Skin epidermis (tissue), 12 donors: Measurements from ENCODE around the gene HMG20A.

ENCODE experiments used
- H3K27ac ChIP-seq, 21 experiments: fragments of 200-600 bp; sonication (generic) in 11 of 21; one replicate each; pipeline ENCODE4 v1.5.0; 2020; ENCODE audit warnings: mild to moderate bottlenecking in 3 of 21, inconsistent platforms in 2 of 21, moderate library complexity in 2 of 21
- H3K4me3 ChIP-seq, 7 experiments: fragments of 200-600 bp; sonication (generic) in 2 of 7; one replicate each; pipeline ENCODE4 v1.5.0; 2020; ENCODE audit warnings: inconsistent platforms in 2 of 7, mild to moderate bottlenecking in 2 of 7, moderate library complexity in 1 of 7

The HMG20A gene

GRCh38 chr15:77508541-77509243 lies 88.0 kb downstream of the HMG20A start:
- Histone ChIP-seq H3K4me3 (no peak overlapping the region), H3K27ac (peak overlapping the region in 18 of 21 experiments; percentile 19 to 84 (median 70))

- Histone ChIP-seq H3K4me3 (no peak overlapping the region), H3K27ac (peak overlapping the region in 2 of 21 experiments; percentile 17)
Measured at GRCh38 chr15:77510066-77511057, 89.7 kb downstream of the HMG20A start.

GRCh38 chr15:77511869-77512268 lies 91.2 kb downstream of the HMG20A start:
- Histone ChIP-seq H3K4me3 (no peak overlapping the region), H3K27ac (no peak overlapping the region)

GRCh38 chr15:77513226-77513625 lies 92.5 kb downstream of the HMG20A start:
- Histone ChIP-seq H3K4me3 (no peak overlapping the region), H3K27ac (no peak overlapping the region)

- no peak overlapping the region for H3K4me3 ChIP-seq
- no peak overlapping the region for H3K27ac ChIP-seq
Measured at GRCh38 chr15:77514641-77515402, 94.1 kb downstream of the HMG20A start.

GRCh38 chr15:77515613-77516012 lies 94.9 kb downstream of the HMG20A start:
- H3K27ac ChIP-seq, result no peak overlapping the region
- H3K4me3 ChIP-seq, result no peak overlapping the region

- Histone ChIP-seq H3K4me3 (no peak overlapping the region), H3K27ac (no peak overlapping the region)
Measured at GRCh38 chr15:77516076-77516475, 95.4 kb downstream of the HMG20A start.

- Histone ChIP-seq H3K4me3 (no peak overlapping the region), H3K27ac (no peak overlapping the region)
Measured at GRCh38 chr15:77516786-77517185, 96.1 kb downstream of the HMG20A start.

- H3K4me3 ChIP-seq, result no peak overlapping the region
Measured at GRCh38 chr15:77517579-77517978, 96.9 kb downstream of the HMG20A start.

GRCh38 chr15:77518458-77518857 lies 97.8 kb downstream of the HMG20A start:
- Histone ChIP-seq H3K4me3 (no peak overlapping the region), H3K27ac (no peak overlapping the region)

More at GRCh38 chr15:77517579-77517978, 96.9 kb downstream of the HMG20A start:
- H3K27ac ChIP-seq, result no peak overlapping the region

- H3K27ac ChIP-seq, result no peak overlapping the region
- H3K4me3 ChIP-seq, result no peak overlapping the region
Measured at GRCh38 chr15:77519540-77519939, 98.9 kb downstream of the HMG20A start.

- Histone ChIP-seq H3K27ac (no peak overlapping the region), H3K4me3 (no peak overlapping the region)
Measured at GRCh38 chr15:77521206-77521605, 100.5 kb downstream of the HMG20A start.

GRCh38 chr15:77525400-77525811 lies 104.7 kb downstream of the HMG20A start:
- Histone ChIP-seq H3K4me3 (no peak overlapping the region), H3K27ac (no peak overlapping the region)

GRCh38 chr15:77525907-77526594 lies 105.4 kb downstream of the HMG20A start:
- H3K4me3 ChIP-seq, result no peak overlapping the region
- H3K27ac ChIP-seq, result peak overlapping the region in 1 of 21 experiments; percentile 4

GRCh38 chr15:77526595-77527163 lies 106.0 kb downstream of the HMG20A start:
- Histone ChIP-seq H3K27ac (peak overlapping the region in 7 of 21 experiments; percentile 4 to 44 (median 14)), H3K4me3 (no peak overlapping the region)

GRCh38 chr15:77527164-77527778 lies 106.6 kb downstream of the HMG20A start:
- Histone ChIP-seq H3K4me3 (no peak overlapping the region), H3K27ac (peak overlapping the region in 8 of 21 experiments; percentile 13 to 59 (median 26))

- H3K4me3 ChIP-seq, result no peak overlapping the region
- peak overlapping the region in 4 of 21 experiments; percentile 13 to 59 (median 28) for H3K27ac ChIP-seq
Measured at GRCh38 chr15:77527831-77528231, 107.1 kb downstream of the HMG20A start.

GRCh38 chr15:77528290-77528967 lies 107.7 kb downstream of the HMG20A start:
- Histone ChIP-seq H3K27ac (peak overlapping the region in 6 of 21 experiments; percentile 25 to 78 (median 41)), H3K4me3 (no peak overlapping the region)
